MM.1S (cell line): ENCODE data around the gene FGF8.

Experiments
- DNase-seq: peaks from one replicate; pipeline ENCODE4 v3.0.0-alpha.2; 2015
- H2AFZ ChIP-seq: fragments of 300-600 bp; sonication (generic); 2 replicates; pipeline ENCODE4 v1.6.0; 2016; ENCODE audit warnings: antibody characterized with exemption, low read length
- H3F3A ChIP-seq: fragments of 300-600 bp; sonication (generic); 2 replicates; pipeline ENCODE4 v1.6.1; 2016; ENCODE audit warnings: mild to moderate bottlenecking, antibody characterized with exemption, low read length, moderate library complexity, mixed read lengths; ENCODE audit not compliant: insufficient read depth
- H3K27ac ChIP-seq: fragments of 300-600 bp; sonication (generic); 2 replicates; pipeline ENCODE4 v1.5.1; 2016; ENCODE audit warnings: mild to moderate bottlenecking, low read length
- H3K27me3 ChIP-seq: fragments of 300-600 bp; sonication (generic); replicated peaks from 2 replicates; pipeline ENCODE4 v1.6.0; 2016; ENCODE audit warnings: low read length; ENCODE audit not compliant: insufficient read depth
- H3K36me3 ChIP-seq: fragments of 300-600 bp; sonication (generic); replicated peaks from 2 replicates; pipeline ENCODE4 v1.6.1; 2016; ENCODE audit warnings: mild to moderate bottlenecking, low read length, mixed read lengths; ENCODE audit not compliant: insufficient read depth
- H3K4me1 ChIP-seq: fragments of 300-600 bp; sonication (generic); 2 replicates; pipeline ENCODE4 v1.6.1; 2016; ENCODE audit warnings: low read length, mixed read lengths
- H3K4me2 ChIP-seq: fragments of 300-600 bp; sonication (generic); 2 replicates; pipeline ENCODE4 v1.6.0; 2016; ENCODE audit warnings: low read depth, low read length
- H3K4me3 ChIP-seq: fragments of 300-600 bp; sonication (generic); 2 replicates; pipeline ENCODE4 v1.5.1; 2016; ENCODE audit warnings: low read length, mixed read lengths
- H3K79me2 ChIP-seq: fragments of 300-600 bp; sonication (generic); 2 replicates; pipeline ENCODE4 v1.6.1; 2016; ENCODE audit warnings: mixed run types, low read length, mixed read lengths
- H3K9ac ChIP-seq: fragments of 300-600 bp; sonication (generic); 2 replicates; pipeline ENCODE4 v1.6.1; 2016; ENCODE audit warnings: low read length, mixed read lengths
- H3K9me2 ChIP-seq: fragments of 300-600 bp; sonication (generic); replicated peaks from 2 replicates; pipeline ENCODE4 v1.6.1; 2016; ENCODE audit warnings: mild to moderate bottlenecking, low read length, mixed read lengths; ENCODE audit not compliant: insufficient read depth
- H3K9me3 ChIP-seq: fragments of 300-600 bp; sonication (generic); replicated peaks from 2 replicates; pipeline ENCODE4 v1.6.1; 2016; ENCODE audit warnings: mild to moderate bottlenecking, low read length, mixed read lengths; ENCODE audit not compliant: insufficient read depth
- H4K20me1 ChIP-seq: fragments of 300-600 bp; sonication (generic); 2 replicates; pipeline ENCODE4 v1.6.1; 2016; ENCODE audit warnings: mild to moderate bottlenecking, low read length, moderate library complexity, mixed read lengths; ENCODE audit not compliant: insufficient read depth
- CTCF ChIP-seq: fragments of 300-600 bp; sonication (generic); IDR thresholded peaks from 2 replicates; pipeline ENCODE4 v1.5.1; 2016; ENCODE audit warnings: antibody characterized with exemption, low read length, mixed read lengths
- EZH2 ChIP-seq: fragments of 300-600 bp; sonication (generic); optimal IDR thresholded peaks from 2 replicates; pipeline ENCODE3; 2017; ENCODE audit warnings: low read depth, mild to moderate bottlenecking, antibody characterized with exemption, low read length, mixed read lengths
- EZH2phosphoT487 ChIP-seq: fragments of 300-600 bp; sonication (generic); IDR thresholded peaks from 2 replicates; pipeline ENCODE4 v1.6.1; 2018; ENCODE audit warnings: antibody characterized with exemption, low read length

Gene FGF8

GRCh38 chr10:101803511-101803910 is 27.6 kb upstream of the FGF8 start:
- H3K36me3 ChIP-seq, result peaks cover 44% of the 10 kb centered on the region; the same call in 1 of the 2 replicates

GRCh38 chr10:101797403-101798059 is 21.6 kb upstream of the FGF8 start:
- no peak overlapping the region for H2AFZ ChIP-seq
- no peak overlapping the region for H3K27ac ChIP-seq
- peaks cover 39% of the 10 kb centered on the region for H3K36me3 ChIP-seq
- TF ChIP-seq EZH2phosphoT487 (no peak), EZH2 (no peak), CTCF (no peak)
- H3K4me3 ChIP-seq, result no peak overlapping the region
- H3K9me2 ChIP-seq, result no peaks in the 10 kb centered on the region
- H3K4me1 ChIP-seq, result no peaks in the 10 kb centered on the region
- no peak overlapping the region for H3K9ac ChIP-seq
- no peaks in the 10 kb centered on the region for H3K27me3 ChIP-seq
- peaks cover 8% of the 10 kb centered on the region; the same call in 1 of the 2 replicates for H4K20me1 ChIP-seq
- H3K9me3 ChIP-seq, result no peaks in the 10 kb centered on the region
- H3F3A ChIP-seq, result peaks cover 4% of the 10 kb centered on the region; the same call in 1 of the 2 replicates
- peaks cover 88% of the 10 kb centered on the region for H3K79me2 ChIP-seq
- no peak for DNase-seq
- H3K4me2 ChIP-seq, result no peak overlapping the region

More at GRCh38 chr10:101803511-101803910, 27.6 kb upstream of the FGF8 start:
- Histone ChIP-seq H3K79me2 (peaks cover 92% of the 10 kb centered on the region), H3K4me1 (no peaks in the 10 kb centered on the region), H3K4me2 (no peak overlapping the region), H3K27me3 (no peaks in the 10 kb centered on the region), H3K9me3 (no peaks in the 10 kb centered on the region), H3K27ac (no peak overlapping the region), H3K9ac (no peak overlapping the region), H2AFZ (no peak overlapping the region), H3K4me3 (no peak overlapping the region), H4K20me1 (0 out of 2 replicates have a peak, but pooled peaks cover 11% of the 10 kb centered on the region), H3F3A (peaks cover 2% of the 10 kb centered on the region; the same call in 1 of the 2 replicates), H3K9me2 (no peaks in the 10 kb centered on the region)
- DNase-seq, result no peak
- TF ChIP-seq EZH2phosphoT487 (no peak), CTCF (no peak), EZH2 (no peak)

GRCh38 chr10:101793526-101793925 is 17.6 kb upstream of the FGF8 start:
- Histone ChIP-seq H3K9me3 (no peaks in the 10 kb centered on the region), H2AFZ (no peak overlapping the region), H3K9ac (no peak overlapping the region), H3K79me2 (peaks cover 55% of the 10 kb centered on the region), H3K27ac (no peak overlapping the region), H3K4me3 (no peak overlapping the region), H3K9me2 (no peaks in the 10 kb centered on the region), H3K27me3 (no peaks in the 10 kb centered on the region), H3K4me2 (no peak overlapping the region), H4K20me1 (peaks cover 3% of the 10 kb centered on the region; the same call in 1 of the 2 replicates), H3K4me1 (no peaks in the 10 kb centered on the region), H3K36me3 (peaks cover 28% of the 10 kb centered on the region), H3F3A (peaks cover 6% of the 10 kb centered on the region; the same call in 1 of the 2 replicates)
- TF ChIP-seq EZH2 (no peak), CTCF (no peak), EZH2phosphoT487 (no peak)
- DNase-seq, result no peak
